Activated T-cell treated with anti-CD3 and anti-CD28 coated beads for 24 hours (primary cell): ENCODE measurements around the gene PTPRN2.
"Not testable (repeated sequence)": the region's sequence is repeated elsewhere in the genome, so short reads cannot be mapped to it uniquely, and the experiment has no call there.

ENCODE experiments used
- DNase-seq: peaks from one replicate; pipeline ENCODE4 v3.0.0-alpha.2; 2020; ENCODE audit warnings: low read depth

PTPRN2 gene

GRCh38 chr7:158299607-158300006 lies 288.0 kb downstream of the PTPRN2 start:
- DNase-seq, result no peak

GRCh38 chr7:158296798-158297104 lies 290.9 kb downstream of the PTPRN2 start:
- DNase-seq, result no peak

GRCh38 chr7:158295966-158296797 lies 291.4 kb downstream of the PTPRN2 start:
- DNase-seq, result no peak

GRCh38 chr7:158294468-158295215 lies 293.0 kb downstream of the PTPRN2 start:
- DNase-seq, result not testable (repeated sequence)

- no peak for DNase-seq
These were observed 294.7 kb downstream of the PTPRN2 start for GRCh38 chr7:158292948-158293347.

GRCh38 chr7:158291998-158292397 lies 295.6 kb downstream of the PTPRN2 start:
- no peak for DNase-seq

GRCh38 chr7:158289761-158290523 lies 297.7 kb downstream of the PTPRN2 start:
- DNase-seq, result no peak

- no peak for DNase-seq
These were observed 298.4 kb downstream of the PTPRN2 start for GRCh38 chr7:158289231-158289630.

- no peak for DNase-seq
These were observed 301.4 kb downstream of the PTPRN2 start for GRCh38 chr7:158286210-158286609.

GRCh38 chr7:158285383-158285770 lies 302.2 kb downstream of the PTPRN2 start:
- DNase-seq, result no peak

- no peak for DNase-seq
These were observed 302.8 kb downstream of the PTPRN2 start for GRCh38 chr7:158284617-158285382.

GRCh38 chr7:158284121-158284520 lies 303.5 kb downstream of the PTPRN2 start:
- DNase-seq, result no peak

- no peak for DNase-seq
These were observed 304.3 kb downstream of the PTPRN2 start for GRCh38 chr7:158283016-158283974.

- DNase-seq, result no peak
These were observed 305.1 kb downstream of the PTPRN2 start for GRCh38 chr7:158282461-158283001.

- no peak for DNase-seq
These were observed 306.2 kb downstream of the PTPRN2 start for GRCh38 chr7:158281441-158281840.

- DNase-seq, result no peak
These were observed 307.0 kb downstream of the PTPRN2 start for GRCh38 chr7:158280448-158281144.

GRCh38 chr7:158279539-158280447 lies 307.8 kb downstream of the PTPRN2 start:
- DNase-seq, result no peak

GRCh38 chr7:158278745-158279320 lies 308.8 kb downstream of the PTPRN2 start:
- no peak for DNase-seq
